RWPE2 (cell line): ENCODE data around the gene PLA1A.

ENCODE experiments used
- ATAC-seq: fragments of 200-7000 bp; cut with Tn5 transposase; 3 replicates; pipeline ENCODE4 v1.9.1; 2021; ENCODE audit warnings: low read depth
- DNase-seq: peaks from one replicate; pipeline ENCODE4 v3.0.0-alpha.2; 2020; ENCODE audit warnings: low spot score
- H3K27ac ChIP-seq: fragments of 450-650 bp; 2 replicates; pipeline ENCODE4 v1.5.1; 2017; ENCODE audit warnings: mild to moderate bottlenecking; ENCODE audit not compliant: poor library complexity, severe bottlenecking
- H3K27me3 ChIP-seq: fragments of 250-450 bp; sonication (Bioruptor Pico); 2 replicates; pipeline ENCODE4 v1.5.1; 2021; ENCODE audit warnings: mild to moderate bottlenecking, moderate library complexity; ENCODE audit not compliant: insufficient read depth, poor library complexity, severe bottlenecking
- H3K36me3 ChIP-seq: fragments of 250-450 bp; sonication (Bioruptor Pico); 2 replicates; pipeline ENCODE4 v1.5.1; 2020; ENCODE audit warnings: low read depth, mild to moderate bottlenecking, moderate library complexity
- H3K4me1 ChIP-seq: fragments of 250-450 bp; sonication (Bioruptor Pico); 2 replicates; pipeline ENCODE4 v1.5.1; 2021; ENCODE audit warnings: mild to moderate bottlenecking, moderate library complexity; ENCODE audit not compliant: insufficient read depth, poor library complexity, severe bottlenecking
- H3K4me3 ChIP-seq: fragments of 250-450 bp; sonication (Bioruptor Pico); 2 replicates; pipeline ENCODE4 v1.5.1; 2021; ENCODE audit warnings: mild to moderate bottlenecking, moderate library complexity; ENCODE audit not compliant: severe bottlenecking
- H3K9me3 ChIP-seq: fragments of 250-450 bp; sonication (Bioruptor Pico); 2 replicates; pipeline ENCODE4 v1.5.1; 2021; ENCODE audit warnings: mild to moderate bottlenecking, moderate library complexity; ENCODE audit not compliant: severe bottlenecking
- CTCF ChIP-seq: fragments of 450-650 bp; IDR thresholded peaks from one replicate; pipeline ENCODE4 v1.5.1; 2017; ENCODE audit warnings: mild to moderate bottlenecking, moderate library complexity; ENCODE audit not compliant: poor library complexity, severe bottlenecking

Gene PLA1A

GRCh38 chr3:119585856-119586570, 11.7 kb upstream of the PLA1A start:
- no peak overlapping the region for H3K27ac ChIP-seq
- ATAC-seq: no peak
- no peaks in the 10 kb centered on the region for H3K9me3 ChIP-seq
- no peaks in the 10 kb centered on the region for H3K36me3 ChIP-seq
- no peaks in the 10 kb centered on the region for H3K4me1 ChIP-seq
- no peak overlapping the region for H3K4me3 ChIP-seq
- DNase-seq: no peak
- no peaks in the 10 kb centered on the region for H3K27me3 ChIP-seq
- TF ChIP-seq CTCF: no peak

- TF ChIP-seq CTCF: no peak
- H3K9me3 ChIP-seq: no peaks in the 10 kb centered on the region
- no peak overlapping the region for H3K4me3 ChIP-seq
- H3K36me3 ChIP-seq: no peaks in the 10 kb centered on the region
- H3K4me1 ChIP-seq: no peaks in the 10 kb centered on the region
- no peak for DNase-seq
- no peaks in the 10 kb centered on the region for H3K27me3 ChIP-seq
- no peak overlapping the region for H3K27ac ChIP-seq
- no peak for ATAC-seq
Measured at GRCh38 chr3:119586733-119587172, 10.9 kb upstream of the PLA1A start.

- H3K27ac ChIP-seq: no peak overlapping the region
- H3K36me3 ChIP-seq: no peaks in the 10 kb centered on the region
- TF ChIP-seq CTCF: no peak
- H3K9me3 ChIP-seq: no peaks in the 10 kb centered on the region
- no peaks in the 10 kb centered on the region for H3K4me1 ChIP-seq
- no peak for ATAC-seq
- no peak for DNase-seq
- no peaks in the 10 kb centered on the region for H3K27me3 ChIP-seq
- no peak overlapping the region for H3K4me3 ChIP-seq
Measured at GRCh38 chr3:119588112-119588511, 9.6 kb upstream of the PLA1A start.

GRCh38 chr3:119589102-119589773, 8.4 kb upstream of the PLA1A start:
- ATAC-seq (no peak), DNase-seq (no peak)
- TF ChIP-seq CTCF: no peak
- Histone ChIP-seq H3K9me3 (no peaks in the 10 kb centered on the region), H3K4me3 (no peak overlapping the region), H3K27ac (no peak overlapping the region), H3K27me3 (no peaks in the 10 kb centered on the region), H3K4me1 (no peaks in the 10 kb centered on the region), H3K36me3 (no peaks in the 10 kb centered on the region)

GRCh38 chr3:119590706-119591105, 7.0 kb upstream of the PLA1A start:
- no peak overlapping the region for H3K27ac ChIP-seq
- ATAC-seq: no peak
- H3K27me3 ChIP-seq: no peaks in the 10 kb centered on the region
- no peaks in the 10 kb centered on the region for H3K9me3 ChIP-seq
- DNase-seq: no peak
- no peaks in the 10 kb centered on the region for H3K36me3 ChIP-seq
- no peak for TF ChIP-seq CTCF
- no peak overlapping the region for H3K4me3 ChIP-seq
- no peaks in the 10 kb centered on the region for H3K4me1 ChIP-seq
